H9 (cell line): ENCODE results near the gene GPC6. TPM values are rescaled to one million over a fixed set of nuclear protein-coding genes. Genes with fewer than 3 reads are reported as not detected.

Source experiments
- DNase-seq: peaks from one replicate; pipeline ENCODE4 v3.0.0-alpha.2; 2017
- H2AFZ ChIP-seq: one replicate; pipeline ENCODE4 v1.6.1; 2013; ENCODE audit warnings: mild to moderate bottlenecking, low read length, control low read depth, moderate library complexity
- H2AK5ac ChIP-seq: 2 replicates; pipeline ENCODE4 v1.6.1; 2013; ENCODE audit warnings: low read length, control low read depth, mixed read lengths; ENCODE audit not compliant: insufficient read length
- H2BK120ac ChIP-seq: one replicate; pipeline ENCODE4 v1.6.1; 2013; ENCODE audit warnings: low read depth, mild to moderate bottlenecking, low read length, control low read depth, inconsistent platforms; ENCODE audit not compliant: poor library complexity, severe bottlenecking
- H2BK12ac ChIP-seq: 2 replicates; pipeline ENCODE4 v1.6.1; 2013; ENCODE audit warnings: low read length, control low read depth, mixed read lengths, low read depth; ENCODE audit not compliant: insufficient read length
- H2BK15ac ChIP-seq: 2 replicates; pipeline ENCODE4 v1.6.1; 2013; ENCODE audit warnings: low read depth, low read length, control low read depth
- H2BK20ac ChIP-seq: one replicate; pipeline ENCODE4 v1.6.1; 2013; ENCODE audit warnings: low read depth, mild to moderate bottlenecking, low read length, control low read depth, inconsistent platforms; ENCODE audit not compliant: poor library complexity, severe bottlenecking
- H2BK5ac ChIP-seq: 2 replicates; pipeline ENCODE4 v1.6.1; 2013; ENCODE audit warnings: low read length, control low read depth, mixed read lengths; ENCODE audit not compliant: insufficient read length
- H3K14ac ChIP-seq: 2 replicates; pipeline ENCODE4 v1.6.1; 2013; ENCODE audit warnings: low read length, control low read depth; ENCODE audit not compliant: insufficient read depth
- H3K18ac ChIP-seq: 2 replicates; pipeline ENCODE4 v1.6.1; 2013; ENCODE audit warnings: low read depth, mild to moderate bottlenecking, mixed read lengths, low read length, control low read depth; ENCODE audit not compliant: insufficient read length
- H3K23ac ChIP-seq: 2 replicates; pipeline ENCODE4 v1.6.1; 2013; ENCODE audit warnings: low read length, control low read depth, mixed read lengths, low read depth; ENCODE audit not compliant: insufficient read length
- H3K23me2 ChIP-seq: 2 replicates; pipeline ENCODE4 v1.6.1; 2013; ENCODE audit warnings: low read depth, mild to moderate bottlenecking, mixed read lengths, low read length, control low read depth; ENCODE audit not compliant: insufficient read length, poor library complexity, severe bottlenecking
- H3K27ac ChIP-seq: 2 replicates; pipeline ENCODE4 v1.5.1; 2013; ENCODE audit warnings: low read length, control low read depth, mixed read lengths, low read depth; ENCODE audit not compliant: insufficient read length
- H3K27me3 ChIP-seq: 2 replicates; pipeline ENCODE4 v1.6.1; 2013; ENCODE audit warnings: low read length, control low read depth, inconsistent platforms; ENCODE audit not compliant: insufficient read depth
- H3K4ac ChIP-seq: 2 replicates; pipeline ENCODE4 v1.6.1; 2013; ENCODE audit warnings: low read depth, mild to moderate bottlenecking, control low read depth, inconsistent platforms, low read length, moderate library complexity
- H3K4me1 ChIP-seq: 2 replicates; pipeline ENCODE4 v1.6.1; 2013; ENCODE audit warnings: low read length, control low read depth, inconsistent platforms; ENCODE audit not compliant: insufficient read depth
- H3K4me2 ChIP-seq: 2 replicates; pipeline ENCODE4 v1.6.1; 2013; ENCODE audit warnings: low read length, control low read depth, mixed read lengths; ENCODE audit not compliant: insufficient read length, insufficient read depth
- H3K56ac ChIP-seq: 2 replicates; pipeline ENCODE4 v1.6.1; 2013; ENCODE audit warnings: low read depth, mild to moderate bottlenecking, mixed read lengths, low read length, control low read depth; ENCODE audit not compliant: insufficient read length
- H3K79me1 ChIP-seq: 2 replicates; pipeline ENCODE4 v1.6.1; 2013; ENCODE audit warnings: low read depth, mild to moderate bottlenecking, moderate library complexity, low read length, control low read depth, inconsistent platforms; ENCODE audit not compliant: insufficient read depth, poor library complexity, severe bottlenecking
- H3K79me2 ChIP-seq: 2 replicates; pipeline ENCODE4 v1.6.1; 2013; ENCODE audit warnings: low read length, control low read depth, inconsistent platforms; ENCODE audit not compliant: insufficient read depth
- H3K9ac ChIP-seq: 2 replicates; pipeline ENCODE4 v1.6.1; 2013; ENCODE audit warnings: low read length, control low read depth, mixed read lengths; ENCODE audit not compliant: insufficient read length; ENCODE audit errors: extremely low read depth
- H3K9me3 ChIP-seq: one replicate; pipeline ENCODE4 v1.6.1; 2013; ENCODE audit warnings: low read depth, low read length, inconsistent platforms; ENCODE audit not compliant: control insufficient read depth
- H3T11ph ChIP-seq: one replicate; pipeline ENCODE4 v1.6.1; 2013; ENCODE audit warnings: mild to moderate bottlenecking, low read length, control low read depth, inconsistent platforms
- H4K20me1 ChIP-seq: one replicate; pipeline ENCODE4 v1.6.1; 2013; ENCODE audit not compliant: control insufficient read depth, insufficient read length, insufficient read depth
- H4K5ac ChIP-seq: 2 replicates; pipeline ENCODE4 v1.6.1; 2013; ENCODE audit warnings: low read depth, mild to moderate bottlenecking, mixed read lengths, low read length, control low read depth; ENCODE audit not compliant: insufficient read length
- H4K8ac ChIP-seq: replicated peaks from 2 replicates; pipeline ENCODE4 v1.6.1; 2013; ENCODE audit warnings: low read length, control low read depth, mixed read lengths, low read depth; ENCODE audit not compliant: insufficient read length
- H4K91ac ChIP-seq: 2 replicates; pipeline ENCODE4 v1.6.1; 2013; ENCODE audit warnings: low read depth, mild to moderate bottlenecking, moderate library complexity, mixed read lengths, low read length, control low read depth; ENCODE audit not compliant: insufficient read length
- H3K27ac Mint-ChIP-seq, 3 experiments: 2 replicates in 2 of 3; 3 replicates in 1 of 3; pipeline ENCODE4 v1.8.0; 2020 to 2021; ENCODE audit warnings: mixed read lengths in 3 of 3, mild to moderate bottlenecking in 1 of 3, moderate library complexity in 1 of 3
- H3K27me3 Mint-ChIP-seq: 2 replicates; pipeline ENCODE4 v1.8.0; 2021; ENCODE audit warnings: low read depth, mild to moderate bottlenecking, moderate library complexity, mixed read lengths
- H3K36me3 Mint-ChIP-seq, 3 experiments: 2 replicates in 2 of 3; 3 replicates in 1 of 3; pipeline ENCODE4 v1.8.0; 2020 to 2021; ENCODE audit warnings: low read depth in 3 of 3, mixed read lengths in 3 of 3; ENCODE audit not compliant: insufficient read depth in 1 of 3
- H3K4me1 Mint-ChIP-seq, 2 experiments: 2 replicates each; pipeline ENCODE4 v1.8.0; 2020; ENCODE audit warnings: mixed read lengths in 2 of 2
- H3K4me3 Mint-ChIP-seq, 2 experiments: 2 replicates in 1 of 2; 3 replicates in 1 of 2; pipeline ENCODE4 v1.8.0; 2020 to 2021; ENCODE audit warnings: mild to moderate bottlenecking in 2 of 2, mixed read lengths in 2 of 2, moderate library complexity in 1 of 2
- H3K9me3 Mint-ChIP-seq, 2 experiments: 2 replicates in 1 of 2; 3 replicates in 1 of 2; pipeline ENCODE4 v1.8.0; 2020; ENCODE audit warnings: mild to moderate bottlenecking in 2 of 2, mixed read lengths in 2 of 2, moderate library complexity in 1 of 2
- WGBS: extraction: QIAGEN DNeasy Blood & Tissue Kit; methylation state at CpG from one replicate; pipeline ENCODE4 v1.1.7; 2013; ENCODE audit warnings: missing lambda C conversion rate, low lambda C conversion rate, mixed read lengths; ENCODE audit not compliant: insufficient read length; ENCODE audit errors: extremely low coverage; 5-methylcytosine and 5-hydroxymethylcytosine counted together
- total RNA-seq: library from RNA; stranded (reverse); gene quantifications from 2 replicates; pipeline ENCODE4 v1.2.1, GENCODE V29; 2021
- TF ChIP-seq, protein P1 (sequence below): fragments of 200-600 bp; sonication (generic); conservative IDR thresholded peaks from 3 replicates; pipeline ENCODE4 v1.8.0; 2021; ENCODE audit warnings: antibody characterized with exemption, mild to moderate bottlenecking

GPC6 gene
- total RNA-seq, 1 experiment from 2014 or later: 15.6 TPM

DNA sequence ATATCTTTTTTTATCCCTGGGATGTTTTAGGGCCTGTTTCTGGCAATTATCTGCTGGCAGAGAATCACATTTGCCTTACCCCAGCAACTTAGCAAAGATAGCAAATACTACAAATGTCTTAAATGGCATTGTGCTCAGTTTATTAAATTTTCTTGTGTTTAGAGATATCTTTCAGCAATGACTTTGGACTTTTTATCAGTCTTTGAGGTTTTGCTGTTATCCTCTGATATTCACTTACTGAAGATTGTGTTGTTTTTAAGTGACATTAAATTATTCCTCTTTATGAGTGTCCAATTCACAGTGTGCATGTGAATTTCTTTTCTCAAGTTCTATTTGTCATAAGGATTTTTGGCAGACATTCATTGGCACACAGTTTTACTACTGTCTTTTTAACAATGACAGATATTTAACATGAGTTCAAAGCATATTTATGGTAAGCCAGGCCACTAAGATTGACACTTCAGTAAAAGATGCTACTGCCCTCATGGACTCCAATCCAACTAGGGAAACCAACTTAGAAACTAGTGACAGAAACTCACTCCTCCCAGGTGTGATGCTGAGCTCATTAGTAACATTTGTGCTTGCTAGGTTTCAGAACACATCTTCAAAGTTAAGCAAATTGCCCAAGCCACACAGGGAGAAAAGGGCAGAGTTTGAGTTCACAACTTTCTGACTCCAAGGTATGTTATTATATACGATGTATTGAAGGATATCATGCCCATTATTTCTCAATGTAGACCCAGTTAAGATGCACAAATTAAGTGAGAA, 481.9 kb downstream of the GPC6 start:
- no peaks in the 10 kb centered on the region; a peak in 1 of 5 replicates for H3K9me3 Mint-ChIP-seq
- H3K9me3 ChIP-seq: no peaks in the 10 kb centered on the region
- no peaks in the 10 kb centered on the region for H4K20me1 ChIP-seq
- no peak overlapping the region for H3K4ac ChIP-seq
- no peak overlapping the region for H3T11ph ChIP-seq
- H2BK20ac ChIP-seq: no peak overlapping the region
- no peaks in the 10 kb centered on the region for H3K23me2 ChIP-seq
- no peaks in the 10 kb centered on the region for H3K79me1 ChIP-seq
- WGBS: no CpG with 5 or more reads among the region's 1 CpG
- no peaks in the 10 kb centered on the region for H3K27me3 ChIP-seq
- no peak overlapping the region for H2BK5ac ChIP-seq
- no peak overlapping the region for H2BK15ac ChIP-seq
- no peak overlapping the region for H3K56ac ChIP-seq
- peaks cover 3% of the 10 kb centered on the region; the same call in 1 of the 2 replicates for H3K4me1 ChIP-seq
- no peak overlapping the region for H2BK12ac ChIP-seq
- H3K23ac ChIP-seq: no peak overlapping the region
- no peak overlapping the region for H3K4me3 Mint-ChIP-seq
- no peak overlapping the region for H4K5ac ChIP-seq
- no peak overlapping the region for H4K91ac ChIP-seq
- no peak overlapping the region for H4K8ac ChIP-seq
- no peaks in the 10 kb centered on the region for H3K27me3 Mint-ChIP-seq
- H3K79me2 ChIP-seq: no peaks in the 10 kb centered on the region
- H3K18ac ChIP-seq: no peak overlapping the region
- peaks cover 0 to 3% (median 0%) of the 10 kb centered on the region in 3 experiments; a peak in 2 of 7 replicates for H3K36me3 Mint-ChIP-seq
- no peak overlapping the region for H2AFZ ChIP-seq
- peaks cover 6% of the 10 kb centered on the region in 2 experiments for H3K4me1 Mint-ChIP-seq
- TF ChIP-seq, protein P1, sequence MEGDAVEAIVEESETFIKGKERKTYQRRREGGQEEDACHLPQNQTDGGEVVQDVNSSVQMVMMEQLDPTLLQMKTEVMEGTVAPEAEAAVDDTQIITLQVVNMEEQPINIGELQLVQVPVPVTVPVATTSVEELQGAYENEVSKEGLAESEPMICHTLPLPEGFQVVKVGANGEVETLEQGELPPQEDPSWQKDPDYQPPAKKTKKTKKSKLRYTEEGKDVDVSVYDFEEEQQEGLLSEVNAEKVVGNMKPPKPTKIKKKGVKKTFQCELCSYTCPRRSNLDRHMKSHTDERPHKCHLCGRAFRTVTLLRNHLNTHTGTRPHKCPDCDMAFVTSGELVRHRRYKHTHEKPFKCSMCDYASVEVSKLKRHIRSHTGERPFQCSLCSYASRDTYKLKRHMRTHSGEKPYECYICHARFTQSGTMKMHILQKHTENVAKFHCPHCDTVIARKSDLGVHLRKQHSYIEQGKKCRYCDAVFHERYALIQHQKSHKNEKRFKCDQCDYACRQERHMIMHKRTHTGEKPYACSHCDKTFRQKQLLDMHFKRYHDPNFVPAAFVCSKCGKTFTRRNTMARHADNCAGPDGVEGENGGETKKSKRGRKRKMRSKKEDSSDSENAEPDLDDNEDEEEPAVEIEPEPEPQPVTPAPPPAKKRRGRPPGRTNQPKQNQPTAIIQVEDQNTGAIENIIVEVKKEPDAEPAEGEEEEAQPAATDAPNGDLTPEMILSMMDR: no peak
- H3K27ac Mint-ChIP-seq: no peak overlapping the region
- H2AK5ac ChIP-seq: no peak overlapping the region
- no peak for DNase-seq
- no peak overlapping the region for H3K9ac ChIP-seq
- H2BK120ac ChIP-seq: no peak overlapping the region
- no peak overlapping the region for H3K4me2 ChIP-seq
- no peak overlapping the region for H3K27ac ChIP-seq
- H3K14ac ChIP-seq: no peak overlapping the region
